Peyer's patch (tissue), 4 donors: ENCODE results near the gene SGF29.
"Not testable (repeated sequence)": the region's sequence is repeated elsewhere in the genome, so short reads cannot be mapped to it uniquely, and the experiment has no call there.

Source experiments
- POLR2A ChIP-seq, 2 donors: fragments of 450-650 bp; IDR thresholded peaks; one replicate each; pipeline ENCODE4 v1.5.1; 2017; ENCODE audit warnings: antibody characterized with exemption in 2 of 2, mild to moderate bottlenecking in 2 of 2, moderate library complexity in 2 of 2
- TF ChIP-seq, protein P1 (sequence below), 6 experiments: fragments of 450-650 bp in 4 of 6; fragments of 200-600 bp in 2 of 6; sonication (generic) in 1 of 6; IDR thresholded peaks; one replicate each; pipeline ENCODE4 v1.5.1; 2017 to 2019; ENCODE audit warnings: antibody characterized with exemption in 6 of 6, mild to moderate bottlenecking in 3 of 6, moderate library complexity in 1 of 6

- not testable (repeated sequence) for TF ChIP-seq POLR2A (IDR thresholded peaks at IDR 0.05)
- TF ChIP-seq, protein P1, sequence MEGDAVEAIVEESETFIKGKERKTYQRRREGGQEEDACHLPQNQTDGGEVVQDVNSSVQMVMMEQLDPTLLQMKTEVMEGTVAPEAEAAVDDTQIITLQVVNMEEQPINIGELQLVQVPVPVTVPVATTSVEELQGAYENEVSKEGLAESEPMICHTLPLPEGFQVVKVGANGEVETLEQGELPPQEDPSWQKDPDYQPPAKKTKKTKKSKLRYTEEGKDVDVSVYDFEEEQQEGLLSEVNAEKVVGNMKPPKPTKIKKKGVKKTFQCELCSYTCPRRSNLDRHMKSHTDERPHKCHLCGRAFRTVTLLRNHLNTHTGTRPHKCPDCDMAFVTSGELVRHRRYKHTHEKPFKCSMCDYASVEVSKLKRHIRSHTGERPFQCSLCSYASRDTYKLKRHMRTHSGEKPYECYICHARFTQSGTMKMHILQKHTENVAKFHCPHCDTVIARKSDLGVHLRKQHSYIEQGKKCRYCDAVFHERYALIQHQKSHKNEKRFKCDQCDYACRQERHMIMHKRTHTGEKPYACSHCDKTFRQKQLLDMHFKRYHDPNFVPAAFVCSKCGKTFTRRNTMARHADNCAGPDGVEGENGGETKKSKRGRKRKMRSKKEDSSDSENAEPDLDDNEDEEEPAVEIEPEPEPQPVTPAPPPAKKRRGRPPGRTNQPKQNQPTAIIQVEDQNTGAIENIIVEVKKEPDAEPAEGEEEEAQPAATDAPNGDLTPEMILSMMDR (IDR thresholded peaks at IDR 0.05): not testable (repeated sequence)
These were observed 54.2 kb downstream of the SGF29 start for GRCh38 chr16:28607681-28608495.
